GM21576 (cell line): ENCODE results near the gene GIT2.
"Not testable (repeated sequence)": the region's sequence is repeated elsewhere in the genome, so short reads cannot be mapped to it uniquely, and the experiment has no call there.

ENCODE experiments used
- ATAC-seq: cut with Tn5 transposase; IDR thresholded peaks from one replicate; pipeline ENCODE4 v1.9.1; 2021; ENCODE audit warnings: mild to moderate bottlenecking, moderate library complexity; ENCODE audit not compliant: unreplicated experiment

The GIT2 gene

GRCh38 chr12:109896188-109896587 is 100.0 kb downstream of the GIT2 start:
- no peak for ATAC-seq

GRCh38 chr12:109894939-109895338 is 101.2 kb downstream of the GIT2 start:
- no peak for ATAC-seq

GRCh38 chr12:109893261-109893995 is 102.7 kb downstream of the GIT2 start:
- no peak for ATAC-seq

- ATAC-seq, result peak; percentile 62
Observed at GRCh38 chr12:109892748-109893147, 103.4 kb downstream of the GIT2 start.

- ATAC-seq, result no peak
Observed at GRCh38 chr12:109892165-109892715, 103.9 kb downstream of the GIT2 start.

- not testable (repeated sequence) for ATAC-seq
Observed at GRCh38 chr12:109891731-109892130, 104.4 kb downstream of the GIT2 start.

- no peak for ATAC-seq
Observed at GRCh38 chr12:109890620-109891170, 105.5 kb downstream of the GIT2 start.

- no peak for ATAC-seq
Observed at GRCh38 chr12:109888179-109889020, 107.8 kb downstream of the GIT2 start.

GRCh38 chr12:109885616-109886015 is 110.6 kb downstream of the GIT2 start:
- ATAC-seq, result no peak

- ATAC-seq, result no peak
Observed at GRCh38 chr12:109883461-109883860, 112.7 kb downstream of the GIT2 start.

- no peak for ATAC-seq
Observed at GRCh38 chr12:109881752-109882151, 114.4 kb downstream of the GIT2 start.

GRCh38 chr12:109880938-109881337 is 115.2 kb downstream of the GIT2 start:
- ATAC-seq, result no peak

GRCh38 chr12:109880043-109880931 is 115.9 kb downstream of the GIT2 start, which contains the start of gene GLTP:
Gene GLTP, minus strand, starts transcription at chr12:109880541. Its CDS starts 167 bp downstream, at chr12:109880374.
- ATAC-seq, result peak; percentile 89
